ENCODE measurements around the gene DMXL2. TPM values are rescaled to one million over a fixed set of nuclear protein-coding genes. Genes with fewer than 3 reads are reported as not detected.
A peak's percentile ranks its signal among the peaks of the same experiment; 100 is the strongest.

Gene DMXL2
- total and polyA plus RNA-seq, 2 experiments from 2014 or later = 3.6 to 17.6 TPM

- TF ChIP-seq EZH2 (IDR thresholded peaks at IDR 0.05; ENCODE audit: insufficient read depth, poor library complexity, severe bottlenecking) (no peak), EZH2phosphoT487 (IDR thresholded peaks at IDR 0.05; ENCODE audit: insufficient read depth, low read depth) (no peak)
- peak overlapping the region; percentile 91 for H3K4me2 ChIP-seq (ENCODE audit: unreplicated experiment)
- H3K27me3 ChIP-seq (replicated peaks; ENCODE audit: insufficient read depth) = 0 out of 2 replicates have a peak, but pooled peaks cover 7% of the 10 kb centered on the region
- no peaks in the 10 kb centered on the region for H3K9me2 ChIP-seq (ENCODE audit: insufficient read depth)
- H3K4me1 ChIP-seq (ENCODE audit: insufficient read depth) = peaks cover 5% of the 10 kb centered on the region; the same call in 1 of the 2 replicates
- H3F3A ChIP-seq (ENCODE audit: insufficient read depth) = peaks cover 8% of the 10 kb centered on the region
- H3K27ac ChIP-seq = peak overlapping the region; percentile 42
- H3K4me3 ChIP-seq = peak overlapping the region; percentile 87
- peak overlapping the region; percentile 78 for H3K9ac ChIP-seq
- in situ Hi-C loops (cut with MboI) = no loop called here
- no peaks in the 10 kb centered on the region for H3K36me3 ChIP-seq (ENCODE audit: low read depth)
- peaks cover 44% of the 10 kb centered on the region for H3K79me2 ChIP-seq (ENCODE audit: insufficient read depth)
- H4K20me1 ChIP-seq (ENCODE audit: insufficient read depth) = no peaks in the 10 kb centered on the region
- 0 to 1% methylated on average over 39 to 42 of the region's 44 CpGs for WGBS, 2 experiments (ENCODE audit: low coverage in 1 of 2, low lambda C conversion rate in 2 of 2, missing lambda C conversion rate in 2 of 2)
- peak; percentile 83 for DNase-seq
- peak overlapping the region; percentile 95 for H2AFZ ChIP-seq
- H3K9me3 ChIP-seq (ENCODE audit: low read depth) = no peaks in the 10 kb centered on the region
Observed at GRCh38 chr15:51621936-51622603, 501 bp downstream of the DMXL2 start.

GRCh38 chr15:51621155-51621765 lies 1.3 kb downstream of the DMXL2 start:
- peak overlapping the region; percentile 42; the same call in 1 of the 2 replicates for H3K27ac ChIP-seq
- peak; percentile 19 for DNase-seq
- peak overlapping the region; percentile 91 for H3K4me2 ChIP-seq (ENCODE audit: unreplicated experiment)
- H2AFZ ChIP-seq = peak overlapping the region; percentile 95
- H3K27me3 ChIP-seq (replicated peaks; ENCODE audit: insufficient read depth) = no peaks in the 10 kb centered on the region
- in situ Hi-C loops (cut with MboI) = no loop called here
- H3K9me3 ChIP-seq (ENCODE audit: low read depth) = no peaks in the 10 kb centered on the region
- TF ChIP-seq EZH2 (IDR thresholded peaks at IDR 0.05; ENCODE audit: insufficient read depth, poor library complexity, severe bottlenecking) (no peak), EZH2phosphoT487 (IDR thresholded peaks at IDR 0.05; ENCODE audit: insufficient read depth, low read depth) (no peak)
- H4K20me1 ChIP-seq (ENCODE audit: insufficient read depth) = no peaks in the 10 kb centered on the region
- H3K4me1 ChIP-seq (ENCODE audit: insufficient read depth) = peaks cover 5% of the 10 kb centered on the region; the same call in 1 of the 2 replicates
- no peaks in the 10 kb centered on the region for H3K36me3 ChIP-seq (ENCODE audit: low read depth)
- peak overlapping the region; percentile 78 for H3K9ac ChIP-seq
- H3F3A ChIP-seq (ENCODE audit: insufficient read depth) = peaks cover 8% of the 10 kb centered on the region
- no peaks in the 10 kb centered on the region for H3K9me2 ChIP-seq (ENCODE audit: insufficient read depth)
- WGBS, 2 experiments (ENCODE audit: low coverage in 1 of 2, low lambda C conversion rate in 2 of 2, missing lambda C conversion rate in 2 of 2) = 20 to 27% methylated on average over 6 of the region's 6 CpGs
- H3K4me3 ChIP-seq = peak overlapping the region; percentile 87
- H3K79me2 ChIP-seq (ENCODE audit: insufficient read depth) = peaks cover 48% of the 10 kb centered on the region

DNA sequence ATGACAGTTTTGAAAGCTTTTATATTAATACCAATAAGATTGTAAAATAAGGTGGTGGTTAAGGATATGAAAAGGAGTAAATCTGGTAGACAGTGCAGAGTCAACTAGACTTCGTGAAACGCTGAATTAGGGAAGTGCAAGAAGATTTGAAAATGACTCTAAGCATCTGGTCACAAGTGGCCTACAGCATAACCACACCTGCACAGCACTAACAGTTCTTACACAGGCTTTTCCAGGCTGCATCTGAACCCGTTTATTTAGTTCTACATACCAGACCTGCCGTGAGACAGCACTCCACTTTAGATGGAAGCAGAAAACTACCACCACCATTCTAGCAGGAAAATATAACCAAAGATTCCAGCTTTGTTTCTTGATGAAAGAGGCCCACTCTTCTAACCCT lies 1.9 kb downstream of the DMXL2 start:
- Histone ChIP-seq H3K4me3 (peak overlapping the region; percentile 87; the same call in 1 of the 2 replicates), H3K9me3 (ENCODE audit: low read depth) (no peaks in the 10 kb centered on the region), H3K27me3 (replicated peaks; ENCODE audit: insufficient read depth) (no peaks in the 10 kb centered on the region), H3K27ac (no peak overlapping the region), H3K4me1 (ENCODE audit: insufficient read depth) (peaks cover 5% of the 10 kb centered on the region; the same call in 1 of the 2 replicates), H3K36me3 (ENCODE audit: low read depth) (no peaks in the 10 kb centered on the region), H3K79me2 (ENCODE audit: insufficient read depth) (peaks cover 55% of the 10 kb centered on the region), H4K20me1 (ENCODE audit: insufficient read depth) (no peaks in the 10 kb centered on the region), H3K9ac (peak overlapping the region; percentile 78; the same call in 1 of the 2 replicates), H2AFZ (peak overlapping the region; percentile 95; the same call in 1 of the 2 replicates), H3K9me2 (ENCODE audit: insufficient read depth) (no peaks in the 10 kb centered on the region), H3F3A (ENCODE audit: insufficient read depth) (peaks cover 8% of the 10 kb centered on the region), H3K4me2 (ENCODE audit: unreplicated experiment) (peak overlapping the region; percentile 91)
- TF ChIP-seq EZH2 (IDR thresholded peaks at IDR 0.05; ENCODE audit: insufficient read depth, poor library complexity, severe bottlenecking) = no peak
- TF ChIP-seq EZH2phosphoT487 (IDR thresholded peaks at IDR 0.05; ENCODE audit: insufficient read depth, low read depth) = no peak
- in situ Hi-C loops (cut with MboI) = no loop called here
- no peak for DNase-seq
- 86 to 93% methylated on average over 4 of the region's 4 CpGs for WGBS, 2 experiments (ENCODE audit: low coverage in 1 of 2, low lambda C conversion rate in 2 of 2, missing lambda C conversion rate in 2 of 2)

- H3K9me3 ChIP-seq (ENCODE audit: low read depth) = no peaks in the 10 kb centered on the region
- H3K9me2 ChIP-seq (ENCODE audit: insufficient read depth) = no peaks in the 10 kb centered on the region
- no peak overlapping the region for H2AFZ ChIP-seq
- H3F3A ChIP-seq (ENCODE audit: insufficient read depth) = peaks cover 8% of the 10 kb centered on the region
- no peaks in the 10 kb centered on the region for H4K20me1 ChIP-seq (ENCODE audit: insufficient read depth)
- no peak overlapping the region for H3K9ac ChIP-seq
- H3K36me3 ChIP-seq (ENCODE audit: low read depth) = no peaks in the 10 kb centered on the region
- no peak overlapping the region for H3K4me3 ChIP-seq
- no peak for TF ChIP-seq EZH2phosphoT487 (IDR thresholded peaks at IDR 0.05; ENCODE audit: insufficient read depth, low read depth)
- TF ChIP-seq EZH2 (IDR thresholded peaks at IDR 0.05; ENCODE audit: insufficient read depth, poor library complexity, severe bottlenecking) = no peak
- H3K27ac ChIP-seq = no peak overlapping the region
- peak overlapping the region; percentile 91 for H3K4me2 ChIP-seq (ENCODE audit: unreplicated experiment)
- H3K79me2 ChIP-seq (ENCODE audit: insufficient read depth) = peaks cover 60% of the 10 kb centered on the region
- WGBS, 2 experiments (ENCODE audit: low coverage in 1 of 2, low lambda C conversion rate in 2 of 2, missing lambda C conversion rate in 2 of 2) = 85 to 93% methylated on average over 3 of the region's 3 CpGs
- in situ Hi-C loops (cut with MboI) = no loop called here
- peaks cover 5% of the 10 kb centered on the region; the same call in 1 of the 2 replicates for H3K4me1 ChIP-seq (ENCODE audit: insufficient read depth)
- H3K27me3 ChIP-seq (replicated peaks; ENCODE audit: insufficient read depth) = no peaks in the 10 kb centered on the region
- no peak for DNase-seq
Observed at GRCh38 chr15:51620122-51620521, 2.4 kb downstream of the DMXL2 start.
